Measurements from ENCODE around the gene ARID3C.

ARID3C gene, protein sequence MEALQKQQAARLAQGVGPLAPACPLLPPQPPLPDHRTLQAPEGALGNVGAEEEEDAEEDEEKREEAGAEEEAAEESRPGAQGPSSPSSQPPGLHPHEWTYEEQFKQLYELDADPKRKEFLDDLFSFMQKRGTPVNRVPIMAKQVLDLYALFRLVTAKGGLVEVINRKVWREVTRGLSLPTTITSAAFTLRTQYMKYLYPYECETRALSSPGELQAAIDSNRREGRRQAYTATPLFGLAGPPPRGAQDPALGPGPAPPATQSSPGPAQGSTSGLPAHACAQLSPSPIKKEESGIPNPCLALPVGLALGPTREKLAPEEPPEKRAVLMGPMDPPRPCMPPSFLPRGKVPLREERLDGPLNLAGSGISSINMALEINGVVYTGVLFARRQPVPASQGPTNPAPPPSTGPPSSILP

DNA sequence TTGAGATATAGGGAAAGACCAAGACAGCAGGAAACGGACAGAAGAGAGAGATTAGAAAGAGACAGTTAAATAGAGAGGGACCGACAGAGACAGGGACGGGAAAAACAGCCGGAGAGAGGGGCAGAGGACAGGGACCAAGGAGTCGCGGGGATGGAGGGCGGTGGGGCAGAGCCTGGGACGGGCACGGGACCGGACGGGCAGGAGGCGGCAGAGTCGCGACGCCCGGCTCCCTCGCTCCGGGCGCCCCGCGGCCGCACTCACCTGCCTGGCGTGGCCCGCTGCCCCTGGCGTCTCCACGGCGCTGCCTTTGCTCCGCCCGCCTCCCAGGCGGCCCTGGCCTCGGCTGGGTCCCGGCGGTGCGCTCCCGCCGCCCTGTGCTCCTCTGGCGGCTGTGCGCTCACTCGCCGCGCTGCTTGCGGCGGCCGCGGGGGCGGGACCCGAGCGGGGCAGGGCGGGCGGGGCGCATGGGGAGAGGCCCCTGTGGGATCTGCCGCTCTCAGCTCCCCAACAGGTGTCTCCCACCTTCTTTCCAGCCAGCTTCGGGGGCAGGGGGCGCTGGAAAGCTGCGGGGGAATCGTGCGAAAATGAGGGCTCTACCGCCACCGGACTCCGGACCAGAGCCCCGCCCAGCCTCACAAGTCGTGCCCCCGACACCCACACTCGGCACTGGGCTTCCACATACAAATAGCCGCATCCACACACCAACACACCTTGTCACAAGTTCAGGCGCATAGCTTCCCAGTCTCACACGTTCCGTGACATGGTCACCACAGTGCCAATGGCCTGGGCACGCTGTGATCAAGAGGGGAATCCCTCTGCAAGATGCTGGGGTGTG, at the start of gene ARID3C:
Gene ARID3C, minus strand, starts transcription at position 411 of the 835 bp plus-strand sequence. CDS start 1,052 bp downstream, outside the sequence.
- no peak for TF ChIP-seq ZFX (IDR thresholded peaks at IDR 0.05; ENCODE audit: borderline replicate concordance)
- TF ChIP-seq, protein P1, sequence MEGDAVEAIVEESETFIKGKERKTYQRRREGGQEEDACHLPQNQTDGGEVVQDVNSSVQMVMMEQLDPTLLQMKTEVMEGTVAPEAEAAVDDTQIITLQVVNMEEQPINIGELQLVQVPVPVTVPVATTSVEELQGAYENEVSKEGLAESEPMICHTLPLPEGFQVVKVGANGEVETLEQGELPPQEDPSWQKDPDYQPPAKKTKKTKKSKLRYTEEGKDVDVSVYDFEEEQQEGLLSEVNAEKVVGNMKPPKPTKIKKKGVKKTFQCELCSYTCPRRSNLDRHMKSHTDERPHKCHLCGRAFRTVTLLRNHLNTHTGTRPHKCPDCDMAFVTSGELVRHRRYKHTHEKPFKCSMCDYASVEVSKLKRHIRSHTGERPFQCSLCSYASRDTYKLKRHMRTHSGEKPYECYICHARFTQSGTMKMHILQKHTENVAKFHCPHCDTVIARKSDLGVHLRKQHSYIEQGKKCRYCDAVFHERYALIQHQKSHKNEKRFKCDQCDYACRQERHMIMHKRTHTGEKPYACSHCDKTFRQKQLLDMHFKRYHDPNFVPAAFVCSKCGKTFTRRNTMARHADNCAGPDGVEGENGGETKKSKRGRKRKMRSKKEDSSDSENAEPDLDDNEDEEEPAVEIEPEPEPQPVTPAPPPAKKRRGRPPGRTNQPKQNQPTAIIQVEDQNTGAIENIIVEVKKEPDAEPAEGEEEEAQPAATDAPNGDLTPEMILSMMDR (IDR thresholded peaks at IDR 0.05) = peak; percentile 43
- no peak within 1 kb of the TSS for H3K27ac ChIP-seq

DNA sequence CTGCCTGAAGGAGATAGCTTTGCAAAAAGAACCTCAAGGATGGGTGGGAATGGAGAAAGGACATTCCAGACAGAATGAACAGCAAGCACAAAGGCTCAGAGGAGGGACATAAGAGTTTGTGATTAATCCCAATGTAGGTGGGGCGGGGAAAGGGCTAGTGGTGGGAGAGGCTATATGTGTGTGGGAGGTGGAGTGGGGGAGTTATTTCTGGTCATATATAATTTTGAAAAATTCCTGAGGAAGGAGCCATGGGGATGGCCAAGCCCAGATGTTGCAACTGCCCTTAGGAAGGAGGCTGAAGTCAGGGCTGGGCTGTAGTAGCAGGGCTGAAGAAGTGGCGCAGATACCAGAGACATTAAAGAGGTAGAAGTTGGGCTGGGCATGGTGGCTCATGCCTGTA, 47.0 kb upstream of the ARID3C start:
- TF ChIP-seq ZFX (IDR thresholded peaks at IDR 0.05; ENCODE audit: borderline replicate concordance) = no peak
- TF ChIP-seq, protein P1 (IDR thresholded peaks at IDR 0.05) = no peak
- H3K27ac ChIP-seq = no peak overlapping the region

DNA sequence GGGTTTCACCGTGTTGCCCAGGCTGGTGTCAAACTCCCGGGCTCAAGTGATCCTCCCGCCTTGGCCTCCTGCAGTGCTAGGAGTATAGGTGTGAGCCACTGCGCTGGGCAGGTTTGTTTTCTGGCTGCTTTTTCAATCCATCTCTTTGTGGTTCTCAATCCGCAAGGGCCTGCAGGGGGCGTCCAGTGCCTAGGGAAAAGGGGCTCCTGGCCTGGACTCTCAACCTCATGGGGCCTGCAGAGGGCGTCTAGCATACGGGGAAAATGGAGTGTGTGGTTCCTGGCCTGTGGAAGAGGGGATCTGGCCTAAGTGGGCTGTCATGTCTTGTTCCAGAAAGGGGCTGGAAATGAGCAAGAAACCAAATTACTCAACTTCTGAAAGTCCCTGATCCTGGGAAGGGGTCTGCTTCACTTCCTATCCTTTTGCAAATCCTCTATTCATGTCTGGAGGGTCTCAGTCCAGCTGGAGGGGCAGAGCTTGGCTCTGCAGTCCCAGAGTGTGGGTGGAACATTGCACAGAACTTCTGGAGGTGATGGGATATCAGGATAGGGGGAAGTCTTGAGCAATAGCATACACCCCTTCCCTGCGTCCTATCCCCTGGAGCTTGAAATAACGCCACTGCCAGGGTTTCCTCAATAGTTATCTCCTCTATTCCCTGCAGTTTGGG, 46.3 kb upstream of the ARID3C start:
- no peak for TF ChIP-seq ZFX (IDR thresholded peaks at IDR 0.05; ENCODE audit: borderline replicate concordance)
- TF ChIP-seq, protein P1 (IDR thresholded peaks at IDR 0.05) = peak; percentile 72
- H3K27ac ChIP-seq = no peak overlapping the region

DNA sequence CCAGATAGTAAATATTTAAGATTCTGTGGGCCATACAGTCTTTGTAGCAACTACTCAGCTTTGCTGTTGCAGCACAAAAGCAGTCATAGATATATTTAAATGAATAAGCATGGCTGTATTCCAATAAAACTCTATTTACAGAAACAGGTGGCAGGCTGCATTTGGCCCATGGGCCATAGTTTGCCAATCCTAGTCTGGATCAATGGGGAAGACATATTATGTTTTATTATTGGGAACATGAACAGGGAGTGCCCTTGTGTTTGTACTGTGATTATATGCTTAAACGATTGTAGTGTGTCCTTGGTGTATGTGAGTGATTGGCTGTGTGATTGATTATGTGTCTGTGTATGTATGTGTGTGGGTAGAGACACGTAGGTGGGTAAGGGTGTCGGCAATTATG, 45.6 kb upstream of the ARID3C start:
- no peak for TF ChIP-seq ZFX (IDR thresholded peaks at IDR 0.05; ENCODE audit: borderline replicate concordance)
- TF ChIP-seq, protein P1 (IDR thresholded peaks at IDR 0.05) = no peak
- no peak overlapping the region for H3K27ac ChIP-seq

DNA sequence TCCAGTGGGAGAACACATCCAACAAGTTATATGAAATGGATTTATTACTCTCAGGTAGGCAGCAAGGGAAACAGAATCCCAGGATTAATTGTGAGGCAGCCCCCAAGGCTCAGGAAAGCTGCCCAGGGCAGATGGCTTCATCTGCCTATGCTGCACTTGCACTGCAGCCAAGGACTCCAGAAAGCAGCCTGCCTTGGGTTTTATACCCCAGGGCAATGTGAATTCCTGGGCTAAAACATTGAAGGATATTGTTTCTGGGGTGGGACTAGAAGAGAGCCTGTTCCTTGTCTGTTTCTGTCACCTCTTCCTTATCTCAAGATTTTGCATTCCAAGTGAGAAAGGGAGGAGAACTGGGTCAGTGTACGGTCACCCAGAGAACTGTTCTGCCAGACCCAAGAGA, 42.4 kb upstream of the ARID3C start:
- TF ChIP-seq, protein P1 (IDR thresholded peaks at IDR 0.05) = no peak
- no peak for TF ChIP-seq ZFX (IDR thresholded peaks at IDR 0.05; ENCODE audit: borderline replicate concordance)
- H3K27ac ChIP-seq = no peak overlapping the region

DNA sequence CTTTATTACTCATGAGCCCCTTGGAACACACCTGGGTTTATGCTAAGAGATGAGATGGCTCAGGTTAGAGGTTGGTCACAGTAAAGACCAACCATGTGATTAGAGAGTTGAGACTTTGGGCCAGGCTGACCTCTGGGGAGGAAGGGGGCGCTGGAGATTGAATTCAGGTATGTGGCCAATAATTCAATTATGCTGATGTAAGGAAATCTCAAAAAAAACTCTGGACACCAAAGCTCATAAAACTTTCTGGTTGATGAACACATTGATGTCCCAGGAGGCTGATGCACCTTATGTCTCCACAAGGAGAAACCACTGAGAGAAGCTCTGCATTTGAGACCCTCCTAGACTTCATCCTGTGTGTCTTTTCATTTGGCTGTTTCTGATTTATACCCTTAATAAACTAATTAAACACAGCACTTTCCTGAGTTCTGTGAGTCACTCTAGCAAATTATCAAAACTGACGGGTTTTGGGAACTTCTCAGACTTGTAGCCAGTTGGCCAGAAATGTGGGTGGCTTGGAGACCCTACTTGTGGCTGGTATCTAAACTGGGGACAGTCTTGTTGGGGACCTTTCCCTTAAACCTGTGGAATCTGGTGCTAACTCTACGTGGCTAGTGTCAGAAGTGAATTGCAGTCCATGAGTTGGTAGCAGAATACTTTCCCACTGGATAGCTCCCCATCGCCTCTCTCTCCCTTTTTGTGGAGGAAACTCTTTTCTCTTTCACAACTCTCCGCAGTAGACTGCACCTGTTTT, 41.1 kb upstream of the ARID3C start:
- H3K27ac ChIP-seq = no peak overlapping the region
- TF ChIP-seq ZFX (IDR thresholded peaks at IDR 0.05; ENCODE audit: borderline replicate concordance) = no peak
- TF ChIP-seq, protein P1 (IDR thresholded peaks at IDR 0.05) = no peak

Measured in 22Rv1 (cell line).